ENCODE results near the gene HIPK1. TPM values are rescaled to one million over a fixed set of nuclear protein-coding genes. Genes with fewer than 3 reads are reported as not detected.
"Not testable (repeated sequence)": the region's sequence is repeated elsewhere in the genome, so short reads cannot be mapped to it uniquely, and the experiment has no call there.

HIPK1 gene
- polyA plus RNA-seq, 1 donor = 27.3 TPM

DNA sequence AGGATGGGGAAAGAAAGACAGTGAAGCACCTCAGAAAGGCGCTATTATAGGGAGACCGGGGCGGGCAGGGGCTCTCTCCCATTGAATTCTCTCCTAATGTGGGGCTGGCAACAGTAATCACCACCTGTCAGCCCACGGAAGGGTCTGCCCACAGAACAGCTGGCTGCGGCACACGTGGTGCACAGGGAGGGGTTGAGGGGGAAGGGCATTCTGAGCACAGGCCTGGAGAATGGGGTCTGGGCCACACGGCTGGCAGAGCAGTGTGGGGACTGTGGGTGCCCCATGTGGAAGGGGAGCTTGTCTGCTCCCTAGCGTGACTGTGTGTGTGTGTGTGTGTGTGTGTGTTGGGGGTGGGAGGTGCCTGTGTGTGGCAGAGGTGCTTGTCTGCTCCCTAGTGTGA, 54.3 kb downstream of the HIPK1 start:
- DNase-seq = no peak

DNA sequence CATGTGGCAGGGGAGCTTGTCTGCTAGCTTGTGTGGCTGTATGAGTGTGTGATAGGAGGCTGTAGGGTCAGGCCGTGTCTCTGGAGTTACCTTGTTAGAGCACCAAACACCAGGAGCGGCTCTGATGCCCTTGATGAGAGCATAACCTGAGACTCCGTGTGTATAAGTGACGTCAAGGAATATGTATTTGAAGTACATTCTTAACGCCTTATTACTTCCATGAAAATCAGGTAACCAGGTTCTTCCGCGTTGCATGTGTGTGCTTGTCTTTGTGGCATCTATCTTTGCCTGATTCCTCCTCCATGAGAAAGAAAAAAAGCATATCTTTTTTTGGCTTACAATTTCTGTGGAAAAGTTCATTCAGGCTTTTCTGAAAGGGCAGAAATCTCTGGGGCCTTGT, 54.7 kb downstream of the HIPK1 start:
- DNase-seq = no peak

DNA sequence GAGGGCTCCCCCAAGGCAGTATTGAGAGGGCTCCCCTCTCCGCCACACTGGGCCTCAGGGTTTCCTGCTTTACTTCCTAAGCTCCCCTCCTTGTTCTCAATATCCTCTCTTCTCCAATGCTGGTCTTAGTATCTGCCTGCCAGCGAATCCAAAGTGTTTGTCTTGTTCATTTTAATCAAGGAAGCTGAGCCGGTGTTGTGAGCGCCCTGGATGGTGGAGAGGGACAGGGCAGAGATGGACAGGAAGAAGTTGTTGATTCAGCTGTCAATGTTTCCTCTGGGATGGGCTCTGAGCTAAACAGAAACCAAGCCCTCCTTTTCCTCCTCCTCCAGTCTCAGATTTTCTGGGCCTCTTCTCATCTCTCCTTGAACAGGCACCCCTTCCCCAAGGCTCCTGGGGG, 55.6 kb downstream of the HIPK1 start:
- no peak for DNase-seq

DNA sequence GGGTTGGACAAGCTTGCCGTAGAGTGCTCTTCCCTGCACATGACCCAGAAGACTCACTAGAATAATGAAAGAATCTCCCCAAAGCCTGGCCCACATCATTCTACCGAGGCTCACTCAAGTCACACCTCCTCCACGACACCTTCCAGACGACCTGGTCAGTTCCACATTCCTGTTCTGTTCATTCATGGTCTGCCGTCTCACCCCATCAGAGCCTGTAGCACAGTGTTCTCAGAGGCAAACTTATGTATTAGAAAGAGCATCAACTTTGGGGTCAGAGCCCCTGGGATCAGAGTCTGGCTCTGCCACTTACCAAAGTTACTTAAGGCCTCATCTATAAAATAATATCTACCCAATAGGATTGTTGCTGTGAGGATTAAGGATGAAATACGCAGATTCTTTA, 57.7 kb downstream of the HIPK1 start:
- DNase-seq = no peak

DNA sequence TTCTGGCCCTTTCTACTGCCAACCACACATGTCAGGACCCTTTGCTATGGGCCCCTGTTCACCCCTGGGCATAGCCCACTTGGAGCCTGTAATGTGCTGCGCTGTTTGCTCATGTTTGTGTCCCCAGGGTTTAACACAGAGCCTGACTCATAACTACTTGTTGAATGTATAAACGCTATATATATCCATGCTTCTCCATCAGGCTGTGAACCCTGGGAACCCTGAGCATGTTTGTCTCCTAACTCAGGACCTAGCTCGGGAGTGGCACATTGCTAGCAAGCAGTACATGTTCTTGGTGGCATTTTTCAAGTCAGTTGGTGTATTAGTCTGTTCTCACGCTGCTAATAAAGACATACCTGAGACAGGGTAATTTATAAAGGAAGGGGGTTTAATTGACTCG, 58.1 kb downstream of the HIPK1 start:
- DNase-seq = no peak

DNA sequence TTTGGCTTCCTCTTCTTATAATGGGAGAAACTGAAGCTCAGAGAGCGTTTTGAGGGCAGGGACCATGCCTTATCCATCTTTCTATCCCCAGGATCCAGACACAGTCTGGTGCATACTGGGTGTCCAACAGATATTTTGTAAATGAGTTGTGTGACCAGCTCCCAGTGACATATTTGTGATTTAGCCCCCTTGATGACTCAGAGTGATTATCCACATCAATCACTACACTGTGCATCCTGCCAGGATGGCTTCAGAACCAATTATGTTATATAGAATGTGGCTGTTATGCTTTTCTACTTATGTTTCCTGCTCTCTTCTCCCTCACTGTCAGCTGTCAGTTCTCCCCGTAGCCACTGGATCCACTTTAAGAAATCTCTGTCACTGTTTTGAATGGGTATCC, 61.4 kb downstream of the HIPK1 start:
- DNase-seq = no peak

DNA sequence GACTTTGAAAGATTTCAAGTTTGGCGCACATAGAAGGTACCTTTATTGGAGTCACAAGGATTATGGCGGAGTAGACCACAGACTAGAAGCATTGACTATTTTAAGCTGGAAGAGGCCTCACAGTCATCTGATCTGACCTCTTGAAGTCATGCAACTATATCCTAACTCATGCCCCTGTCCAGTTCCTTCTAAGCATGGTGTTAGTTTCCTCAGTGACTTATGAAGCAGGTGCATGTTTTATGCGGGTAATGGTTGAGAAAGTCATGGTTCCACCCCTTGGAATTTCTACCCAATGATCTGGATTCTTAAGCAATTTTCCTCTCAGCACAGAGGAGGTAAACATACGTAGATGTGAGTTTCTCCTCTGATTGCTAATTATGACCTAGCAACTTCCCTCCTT, 61.8 kb downstream of the HIPK1 start:
- no peak for DNase-seq

DNA sequence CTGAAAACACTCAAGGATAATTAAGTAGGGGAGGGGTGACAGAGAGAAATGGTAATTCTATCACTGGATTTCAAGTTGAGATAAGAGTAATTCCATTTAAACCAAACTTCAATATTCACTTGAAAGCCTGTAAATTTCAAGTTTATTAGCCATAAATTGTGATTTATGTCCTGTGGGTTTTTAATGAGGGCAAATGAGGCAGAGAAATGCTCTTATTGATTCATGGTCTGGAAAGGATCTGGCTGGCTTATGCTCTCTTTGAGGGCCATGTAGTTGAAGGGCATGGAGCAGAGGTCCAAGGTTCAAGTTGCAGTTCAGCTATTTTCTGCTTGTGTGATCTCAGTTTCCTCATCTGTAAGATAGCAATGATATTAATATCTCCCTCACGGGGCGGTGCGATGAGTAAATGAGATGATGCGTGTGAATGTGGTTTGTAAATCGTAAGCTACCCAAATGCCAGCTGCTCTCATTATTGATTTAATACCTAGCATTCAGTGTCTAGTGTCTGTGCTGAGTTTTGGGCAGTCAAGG, 62.4 kb downstream of the HIPK1 start:
- no peak for DNase-seq

DNA sequence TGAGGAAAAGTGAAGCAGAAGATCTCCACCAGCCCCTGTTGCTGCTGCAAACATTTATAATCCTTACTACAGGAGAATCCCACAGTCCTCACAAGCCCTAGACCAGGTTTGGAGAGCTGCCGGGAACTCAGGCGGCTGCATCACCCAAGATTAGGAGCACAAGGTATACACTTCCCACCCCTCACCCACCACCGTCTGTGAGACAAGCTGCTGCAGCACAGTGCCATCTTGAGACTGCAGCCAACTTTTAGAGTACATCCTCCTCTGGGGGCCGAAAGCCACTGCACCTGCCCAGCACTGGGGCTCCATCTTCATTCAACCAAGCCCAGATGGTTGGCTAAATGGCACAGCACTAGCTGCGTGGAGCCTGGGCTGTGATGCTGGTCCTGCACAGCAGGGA, 63.9 kb downstream of the HIPK1 start:
- DNase-seq = no peak

DNA sequence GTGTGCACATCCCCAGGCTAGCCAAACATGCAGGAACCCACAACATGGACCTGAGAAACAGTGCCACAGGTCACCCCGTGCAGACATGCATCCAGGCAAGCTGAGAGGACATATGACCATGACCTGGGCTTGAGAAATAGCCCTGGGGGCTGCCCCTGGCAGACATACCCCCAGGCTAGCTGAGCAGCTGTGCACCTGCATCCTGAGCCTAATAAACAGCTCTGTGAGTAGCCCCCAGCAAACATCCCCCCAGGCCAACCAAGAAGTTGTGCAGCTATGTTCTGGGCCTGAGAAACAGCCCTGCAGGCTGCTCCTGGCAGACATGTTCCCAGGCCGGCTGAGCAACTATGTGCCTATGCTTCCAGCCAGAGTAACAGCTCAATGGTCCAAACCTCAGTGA, 64.6 kb downstream of the HIPK1 start:
- DNase-seq = no peak

DNA sequence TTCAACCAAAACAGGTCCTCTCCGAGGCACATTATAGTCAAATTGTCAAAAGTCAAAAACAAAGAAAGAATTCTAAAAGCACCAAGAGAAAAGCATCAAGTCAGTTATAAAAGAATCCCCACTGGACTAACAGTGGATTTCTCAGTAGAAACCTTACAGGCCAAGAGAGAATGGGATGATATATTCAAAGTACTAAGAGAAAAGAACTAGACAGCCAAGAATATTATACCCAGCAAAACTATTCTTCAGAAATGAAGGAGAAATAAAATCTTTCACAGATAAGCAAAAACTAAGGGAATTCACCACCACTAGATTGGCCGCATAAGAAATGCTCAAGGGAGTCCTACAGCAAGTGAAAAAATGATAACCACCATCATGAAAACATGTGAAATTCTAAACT, 66.3 kb downstream of the HIPK1 start:
- DNase-seq = no peak

DNA sequence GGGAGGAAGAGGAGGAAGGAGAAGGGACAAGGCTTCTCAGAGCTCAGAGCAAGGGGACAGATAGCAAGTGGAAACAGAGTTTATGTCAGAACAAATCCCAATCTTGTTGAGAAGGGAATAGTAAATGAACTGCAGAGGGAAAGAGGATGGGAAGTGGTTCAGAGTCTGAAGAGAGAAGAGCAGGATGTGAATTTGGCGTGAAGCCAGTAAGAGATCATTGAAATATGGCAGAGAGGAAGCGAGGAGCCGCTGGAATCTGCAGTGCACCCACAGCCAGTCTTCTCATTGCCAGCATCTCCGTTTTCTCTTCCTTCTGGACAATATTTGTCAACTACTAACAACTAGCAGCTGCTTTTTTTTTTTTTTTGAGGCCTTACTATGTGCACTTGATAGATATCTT, 69.2 kb downstream of the HIPK1 start:
- DNase-seq = no peak

DNA sequence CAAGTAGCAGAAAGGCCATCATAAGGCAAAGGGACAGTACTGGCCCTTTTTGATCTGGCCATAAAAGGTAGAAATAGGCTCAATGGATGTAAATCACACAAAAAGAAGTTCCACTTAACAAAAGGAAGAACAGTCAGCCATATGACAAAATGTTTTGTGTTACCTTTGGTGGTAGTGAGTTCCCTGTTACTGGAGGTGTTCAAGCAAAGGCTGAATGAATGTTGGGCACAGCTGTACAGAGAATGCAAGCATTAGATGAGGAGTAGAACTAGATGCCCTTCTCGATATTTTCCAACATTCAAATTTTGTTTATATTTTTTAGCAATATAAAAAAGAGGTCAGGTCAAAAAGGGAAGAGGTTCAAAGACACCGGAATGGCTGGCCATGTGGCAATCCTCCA, 70.1 kb downstream of the HIPK1 start:
- no peak for DNase-seq

DNA sequence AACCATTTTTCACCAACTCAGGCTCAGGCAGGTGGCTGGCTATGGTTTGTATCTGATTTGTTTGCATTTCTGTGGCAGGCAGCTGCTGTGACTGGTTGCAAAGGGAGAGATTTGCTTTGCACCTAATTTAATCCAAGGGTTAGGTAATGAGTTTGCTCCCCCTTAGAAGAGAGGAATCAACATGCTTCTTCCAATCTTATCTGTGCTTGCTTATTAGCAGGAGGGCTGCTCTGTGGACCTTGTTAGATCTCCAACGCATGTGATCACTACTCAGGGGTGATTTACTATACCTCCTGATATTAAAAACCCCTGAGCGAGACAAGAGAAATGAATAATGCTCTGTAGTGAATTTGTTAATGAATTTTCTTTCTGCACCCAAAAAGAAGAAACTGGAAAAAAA, 70.7 kb downstream of the HIPK1 start:
- DNase-seq = no peak

DNA sequence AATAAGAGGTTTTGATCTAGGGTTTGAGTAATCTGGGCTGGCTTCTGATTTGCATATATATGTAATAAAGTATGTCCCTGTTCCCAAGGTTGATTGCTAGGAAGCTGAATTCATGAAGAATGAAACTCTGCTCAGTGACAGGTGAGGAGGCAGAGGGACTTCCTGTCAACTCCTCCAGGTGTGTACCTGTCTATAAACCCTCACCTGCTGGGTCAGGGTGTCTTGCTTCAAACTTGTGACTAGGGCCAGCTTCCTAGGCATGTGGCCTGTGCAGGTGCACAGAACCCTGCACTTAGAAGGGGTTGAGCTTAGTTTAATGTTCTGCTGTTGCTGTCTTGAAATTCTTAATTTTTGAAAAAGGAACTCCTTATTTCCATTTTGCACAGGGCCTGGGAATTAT, 71.3 kb downstream of the HIPK1 start:
- no peak for DNase-seq

DNA sequence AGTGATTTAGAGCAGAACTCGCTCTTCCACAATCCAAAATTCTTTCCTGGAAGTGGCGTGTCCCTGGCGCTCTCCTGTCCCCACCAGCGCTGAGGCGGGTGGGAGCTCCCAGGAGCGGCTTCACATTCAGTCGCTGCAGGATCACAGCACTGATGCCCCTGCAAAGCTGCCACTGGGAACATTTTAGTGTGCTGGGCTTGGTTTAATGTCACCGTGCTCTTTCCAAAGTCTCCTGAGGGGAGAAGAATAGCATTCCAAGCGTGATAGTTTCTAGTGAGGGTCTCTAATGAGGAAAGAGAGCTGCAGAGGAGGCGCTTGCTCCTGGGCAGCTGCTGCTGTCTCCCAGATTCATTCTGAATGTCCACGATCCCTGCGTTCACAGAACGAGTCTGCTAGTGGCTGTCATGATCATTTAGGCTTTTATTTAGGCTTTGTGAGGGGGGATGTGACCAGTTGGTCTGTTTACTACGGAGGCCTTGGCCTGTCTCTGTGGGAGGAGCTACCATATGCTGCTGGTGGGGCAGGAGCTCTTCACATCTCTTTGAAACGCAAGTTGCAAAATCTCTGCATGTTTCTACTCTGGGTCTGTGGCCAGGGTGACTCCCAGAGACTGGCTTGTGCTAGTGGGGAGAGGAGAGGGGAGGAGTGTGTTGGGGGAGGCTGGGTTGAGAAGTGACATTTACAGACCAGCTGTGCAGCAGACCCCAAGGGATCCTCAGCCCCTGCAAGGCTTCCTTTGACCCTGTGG, 73.5 kb downstream of the HIPK1 start:
- no peak for DNase-seq

DNA sequence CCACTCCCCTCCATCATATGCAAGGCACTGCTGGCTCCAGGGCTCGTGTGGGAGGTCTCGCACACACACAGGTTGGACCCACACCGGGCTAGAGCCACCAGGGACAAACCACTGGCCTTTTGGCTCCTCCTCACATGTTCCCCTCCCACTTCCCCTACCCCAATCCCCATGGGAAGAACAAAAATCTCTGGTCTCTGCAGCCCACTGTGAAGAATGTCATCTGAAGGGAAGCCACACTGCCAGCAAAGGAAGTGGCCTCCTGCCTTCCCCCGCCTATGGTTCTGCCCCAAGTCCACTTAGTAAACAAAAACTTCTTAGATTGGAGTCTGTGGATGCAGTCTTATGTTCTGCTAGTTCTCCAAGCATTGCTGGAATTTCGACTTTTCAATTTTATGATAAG, 74.3 kb downstream of the HIPK1 start:
- DNase-seq = no peak

DNA sequence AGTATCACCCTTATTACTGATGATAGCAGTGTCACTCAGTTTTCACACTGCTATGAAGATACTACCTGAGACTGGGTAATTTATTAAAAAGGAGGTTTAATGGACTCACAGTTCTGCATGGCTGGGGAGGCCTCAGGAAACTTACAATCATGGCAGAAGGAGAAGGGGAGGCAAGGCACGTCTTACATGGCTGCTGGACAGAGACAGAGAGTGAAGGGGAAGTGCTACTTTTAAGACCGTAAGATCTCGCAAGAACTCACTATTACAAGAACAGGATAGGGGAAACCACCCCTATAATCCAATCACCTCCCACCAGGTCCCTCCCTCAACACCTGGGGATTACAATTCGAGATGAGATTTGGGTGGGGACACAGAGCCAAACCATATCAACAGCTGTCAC, 77.7 kb downstream of the HIPK1 start:
- not testable (repeated sequence) for DNase-seq

DNA sequence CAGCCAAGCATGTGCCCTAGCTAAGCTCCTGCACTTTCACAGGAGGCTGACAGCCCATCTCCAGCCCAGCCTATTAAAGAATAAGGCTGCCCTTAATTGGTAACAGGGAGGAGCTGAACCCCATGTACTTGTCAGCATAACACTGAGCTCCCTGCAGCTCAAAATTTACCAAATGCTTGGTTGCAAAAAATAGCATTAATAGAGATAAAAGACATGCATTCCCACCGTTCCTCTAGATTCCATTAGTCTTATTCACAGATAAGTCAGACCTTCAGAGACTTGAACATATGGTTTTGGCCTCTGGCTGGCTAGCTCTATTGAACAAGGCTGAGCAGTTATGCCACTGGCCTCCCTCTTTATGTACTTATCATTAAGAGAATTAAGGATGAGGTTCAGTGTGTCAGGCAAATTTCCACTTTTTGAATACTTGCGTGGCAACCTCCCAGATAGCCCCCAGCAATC, 79.4 kb downstream of the HIPK1 start:
- DNase-seq = no peak

DNA sequence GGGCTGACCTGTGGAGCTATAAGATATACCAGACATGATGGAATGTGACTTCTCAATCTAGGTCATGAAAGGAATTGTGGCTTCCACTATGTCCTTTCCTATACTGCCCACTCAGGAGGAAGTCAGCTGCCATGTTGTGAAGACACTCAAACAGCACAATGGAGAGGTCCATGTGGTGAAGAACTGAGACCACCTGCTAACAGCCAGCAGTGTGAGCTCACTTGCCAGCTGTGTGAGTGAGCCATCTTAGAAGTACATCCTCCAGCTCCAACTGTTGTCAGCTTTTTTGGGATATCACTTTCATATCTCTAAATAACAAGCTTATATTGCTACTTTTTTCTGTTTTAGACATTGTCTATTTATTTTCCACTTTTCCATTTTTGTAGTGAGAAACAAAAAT, 79.9 kb downstream of the HIPK1 start:
- DNase-seq = no peak

DNA sequence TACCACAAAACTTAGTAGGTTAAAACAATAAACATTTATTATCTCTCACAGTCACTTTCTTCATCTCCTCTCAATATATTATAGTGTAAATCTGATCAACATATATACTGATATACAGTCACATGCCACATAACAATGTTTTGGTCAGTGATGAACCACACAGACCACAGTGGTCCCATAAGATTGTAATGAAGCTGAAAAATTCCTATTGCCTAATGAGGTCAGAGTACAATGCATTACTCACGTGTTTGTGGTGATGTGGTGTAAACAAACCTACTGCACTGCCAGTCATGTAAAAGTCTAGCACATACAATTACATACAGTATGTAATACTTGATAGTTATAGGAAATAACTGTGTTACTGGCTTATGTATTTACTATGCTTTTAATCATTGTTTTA, 80.3 kb downstream of the HIPK1 start:
- DNase-seq = no peak

DNA sequence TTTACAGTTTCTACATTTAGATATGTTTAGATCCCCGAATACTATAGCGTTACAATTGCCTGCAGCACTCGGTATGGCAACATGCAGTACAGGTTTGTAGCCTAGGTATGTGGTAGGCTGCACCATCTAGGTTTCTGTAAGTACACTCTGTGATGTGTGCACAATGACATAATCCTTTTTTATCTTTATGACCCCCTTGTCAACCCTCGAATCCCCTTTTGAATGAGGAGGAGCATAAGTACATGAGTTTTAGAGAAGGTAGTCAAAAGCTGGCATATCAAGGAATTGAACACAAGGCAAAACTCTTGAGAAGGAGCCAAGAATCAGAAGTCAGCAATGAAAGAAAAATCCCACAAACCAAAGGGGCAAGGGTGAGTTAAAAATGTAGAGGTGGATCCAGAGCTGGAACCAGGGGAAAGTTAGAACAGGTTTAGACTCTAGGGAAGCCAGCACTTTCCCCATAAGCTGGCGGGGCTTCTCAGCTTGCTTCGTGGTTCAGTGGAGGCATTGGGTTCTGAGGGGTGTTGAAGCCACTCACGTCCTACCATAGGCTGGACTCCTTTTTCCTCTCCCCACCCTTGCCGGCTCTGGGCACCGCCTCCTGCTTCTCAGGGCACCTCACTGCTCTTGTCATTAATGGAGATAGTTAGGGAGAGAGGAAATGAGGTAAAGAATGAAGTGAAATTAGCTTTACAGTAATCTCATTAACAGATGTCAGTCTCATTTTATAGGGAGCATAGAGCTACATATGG, 81.5 kb downstream of the HIPK1 start:
- no peak for DNase-seq

DNA sequence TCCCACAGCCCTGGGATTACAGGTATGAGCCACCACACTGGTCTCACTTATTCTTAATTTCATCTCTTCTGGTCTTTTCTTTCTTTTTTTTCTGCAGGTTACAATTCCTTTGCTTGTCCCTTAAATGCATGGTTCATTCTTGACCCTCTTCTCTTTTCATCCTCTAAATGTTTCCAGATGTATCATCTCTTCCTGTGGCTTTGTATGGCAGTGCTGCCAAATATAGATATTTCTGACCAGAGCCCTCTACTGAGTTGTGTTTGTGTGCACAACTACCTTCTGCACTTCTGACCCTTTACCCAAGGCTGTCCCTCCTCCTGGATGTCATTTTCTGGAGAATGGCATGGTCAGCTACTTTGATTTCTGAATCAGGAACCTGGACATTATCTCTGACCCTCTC, 82.7 kb downstream of the HIPK1 start:
- DNase-seq = no peak

DNA sequence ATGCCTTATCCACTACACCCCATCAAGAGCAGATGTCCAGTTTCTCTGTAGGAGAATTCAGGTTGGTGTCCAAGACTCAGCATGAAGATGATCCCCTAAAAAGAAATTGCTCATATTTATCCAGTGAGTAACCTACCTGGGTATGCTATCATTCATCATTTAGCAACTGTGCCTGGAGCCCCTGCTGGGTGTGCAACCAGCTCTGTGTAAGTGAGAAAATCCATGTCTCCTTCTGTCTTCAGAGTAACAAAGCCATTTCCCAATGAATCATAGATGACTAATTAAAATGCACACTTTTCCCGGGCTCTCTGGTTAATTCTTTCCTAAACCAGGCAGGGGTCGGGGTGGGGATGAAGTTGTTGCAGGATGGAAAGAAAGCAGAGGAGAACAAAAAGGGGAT, 86.0 kb downstream of the HIPK1 start:
- DNase-seq = no peak
